NOMO-1 treated with DMSO at 0.1 percent for 48 hours (cell line): ENCODE measurements around the gene SOCS7.

ENCODE experiments used
- DNase-seq: peaks from one replicate; lab custom pipeline; 2025; ENCODE audit not compliant: unreplicated experiment; lab: John Stamatoyannopoulos, UW

SOCS7 gene

GRCh38 chr17:38351412-38352222 lies at the start of gene SOCS7:
SOCS7 (plus strand) TSS chr17:38351844; CDS start chr17:38352053, 209 bp downstream.
- peak; percentile 84 for DNase-seq

- no peak for DNase-seq
These were observed 36.1 kb upstream of the SOCS7 start for GRCh38 chr17:38315497-38315896.

GRCh38 chr17:38317081-38317480 lies 34.6 kb upstream of the SOCS7 start:
- DNase-seq = no peak

GRCh38 chr17:38320482-38320881 lies 31.2 kb upstream of the SOCS7 start:
- no peak for DNase-seq

GRCh38 chr17:38322156-38322779 lies 29.4 kb upstream of the SOCS7 start:
- no peak for DNase-seq

GRCh38 chr17:38322897-38323296 lies 28.7 kb upstream of the SOCS7 start:
- no peak for DNase-seq

- no peak for DNase-seq
These were observed 27.4 kb upstream of the SOCS7 start for GRCh38 chr17:38324141-38324697.

GRCh38 chr17:38324772-38325171 lies 26.9 kb upstream of the SOCS7 start:
- DNase-seq = no peak

- DNase-seq = no peak
These were observed 26.3 kb upstream of the SOCS7 start for GRCh38 chr17:38325221-38325851.

GRCh38 chr17:38326996-38327792 lies 24.4 kb upstream of the SOCS7 start:
- no peak for DNase-seq

- no peak for DNase-seq
These were observed 23.7 kb upstream of the SOCS7 start for GRCh38 chr17:38327936-38328335.

- DNase-seq = no peak
These were observed 23.0 kb upstream of the SOCS7 start for GRCh38 chr17:38328620-38329019.

GRCh38 chr17:38329284-38329683 lies 22.4 kb upstream of the SOCS7 start:
- no peak for DNase-seq

- DNase-seq = no peak
These were observed 21.6 kb upstream of the SOCS7 start for GRCh38 chr17:38329808-38330730.

GRCh38 chr17:38330941-38331411 lies 20.7 kb upstream of the SOCS7 start:
- DNase-seq = no peak

GRCh38 chr17:38332735-38333134 lies 18.9 kb upstream of the SOCS7 start:
- DNase-seq = no peak

- no peak for DNase-seq
These were observed 17.9 kb upstream of the SOCS7 start for GRCh38 chr17:38333635-38334295.

- DNase-seq = no peak
These were observed 16.9 kb upstream of the SOCS7 start for GRCh38 chr17:38334480-38335364.
